AG09309 (cell line): ENCODE measurements around the gene PARD3.

Experiments
- DNase-seq: peaks from one replicate; pipeline ENCODE4 v3.0.0-alpha.2; 2010; ENCODE audit warnings: low read depth
- H3K4me3 ChIP-seq: 2 replicates; pipeline ENCODE4 v1.5.1; 2011; ENCODE audit warnings: mild to moderate bottlenecking, low read depth, low read length, moderate library complexity; ENCODE audit not compliant: control insufficient read depth
- CTCF ChIP-seq: IDR thresholded peaks from 2 replicates; pipeline ENCODE4 v1.5.1; 2011; ENCODE audit warnings: mild to moderate bottlenecking, low read depth, low read length, inconsistent platforms; ENCODE audit not compliant: insufficient read depth, control insufficient read depth; ENCODE audit errors: missing control alignments

PARD3 gene

GRCh38 chr10:34291466-34292193 is 523.5 kb downstream of the PARD3 start:
- H3K4me3 ChIP-seq = no peak overlapping the region
- no peak for TF ChIP-seq CTCF
- DNase-seq = no peak

- no peak overlapping the region for H3K4me3 ChIP-seq
- no peak for TF ChIP-seq CTCF
- no peak for DNase-seq
These were observed 524.5 kb downstream of the PARD3 start for GRCh38 chr10:34290412-34291081.

DNA sequence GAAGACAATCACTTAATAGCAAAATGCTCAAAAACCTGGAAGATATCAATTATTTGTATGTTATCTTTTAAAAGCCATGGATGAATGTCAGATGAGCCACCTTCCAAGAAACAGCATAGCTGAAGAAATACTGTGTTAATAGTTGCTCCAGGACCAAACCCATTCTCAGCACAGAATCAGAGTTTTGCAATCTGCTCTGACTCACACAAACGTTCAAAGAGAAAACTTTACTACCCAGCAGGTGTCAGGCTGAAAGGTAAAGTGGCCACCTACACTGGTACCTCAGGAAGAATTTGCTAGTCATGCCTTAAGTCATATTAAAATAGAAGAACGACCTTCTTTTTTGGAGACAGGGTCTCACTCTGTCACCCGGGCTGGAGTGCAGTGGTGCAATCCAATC is 526.5 kb downstream of the PARD3 start:
- no peak overlapping the region for H3K4me3 ChIP-seq
- DNase-seq = no peak
- no peak for TF ChIP-seq CTCF

GRCh38 chr10:34286136-34286739 is 528.9 kb downstream of the PARD3 start:
- DNase-seq = no peak
- H3K4me3 ChIP-seq = no peak overlapping the region
- TF ChIP-seq CTCF = no peak

DNA sequence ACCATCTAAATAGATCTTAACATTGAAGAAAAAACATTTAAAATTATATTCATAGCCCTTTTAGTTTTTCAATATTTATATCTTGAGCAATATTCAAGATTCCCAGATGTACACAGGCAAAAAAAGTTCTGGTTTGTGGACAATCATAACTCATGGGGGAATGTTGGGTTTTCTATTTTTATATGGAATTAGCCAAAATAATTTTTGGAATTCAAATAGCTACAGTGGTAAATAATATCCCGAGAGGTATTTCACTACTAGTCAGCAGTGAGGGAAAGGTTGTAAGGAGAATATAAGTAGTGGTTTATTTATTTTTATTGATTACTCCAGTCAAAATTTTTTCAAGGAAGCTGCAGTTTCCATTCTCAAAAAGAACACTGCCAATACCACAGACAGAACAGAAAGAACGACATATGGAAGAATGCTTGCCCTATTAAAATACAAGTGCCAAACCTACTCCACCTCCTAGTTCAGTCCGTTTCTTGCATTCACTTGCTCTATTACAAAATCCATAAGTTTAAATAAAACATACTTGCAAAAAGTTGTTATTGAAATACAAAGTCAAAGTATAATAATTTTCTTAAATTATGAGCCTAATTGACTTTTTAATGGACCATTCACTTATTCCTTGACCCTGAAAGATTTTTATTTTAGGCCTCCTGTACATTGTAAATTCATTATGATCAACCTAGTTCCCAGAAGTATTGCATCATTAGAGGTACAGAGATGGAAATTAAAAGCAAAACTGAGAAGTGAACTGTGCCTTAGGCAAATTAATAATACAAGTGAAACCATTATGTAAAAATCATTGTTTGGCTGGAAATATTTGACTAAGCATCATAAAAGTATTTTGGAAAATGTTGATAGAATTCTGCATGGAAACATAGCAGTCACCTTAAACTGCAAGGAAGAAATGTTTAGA is 533.2 kb downstream of the PARD3 start:
- no peak for TF ChIP-seq CTCF
- H3K4me3 ChIP-seq = no peak overlapping the region
- no peak for DNase-seq
